ENCODE measurements around the gene RNLS.

RNLS gene

DNA sequence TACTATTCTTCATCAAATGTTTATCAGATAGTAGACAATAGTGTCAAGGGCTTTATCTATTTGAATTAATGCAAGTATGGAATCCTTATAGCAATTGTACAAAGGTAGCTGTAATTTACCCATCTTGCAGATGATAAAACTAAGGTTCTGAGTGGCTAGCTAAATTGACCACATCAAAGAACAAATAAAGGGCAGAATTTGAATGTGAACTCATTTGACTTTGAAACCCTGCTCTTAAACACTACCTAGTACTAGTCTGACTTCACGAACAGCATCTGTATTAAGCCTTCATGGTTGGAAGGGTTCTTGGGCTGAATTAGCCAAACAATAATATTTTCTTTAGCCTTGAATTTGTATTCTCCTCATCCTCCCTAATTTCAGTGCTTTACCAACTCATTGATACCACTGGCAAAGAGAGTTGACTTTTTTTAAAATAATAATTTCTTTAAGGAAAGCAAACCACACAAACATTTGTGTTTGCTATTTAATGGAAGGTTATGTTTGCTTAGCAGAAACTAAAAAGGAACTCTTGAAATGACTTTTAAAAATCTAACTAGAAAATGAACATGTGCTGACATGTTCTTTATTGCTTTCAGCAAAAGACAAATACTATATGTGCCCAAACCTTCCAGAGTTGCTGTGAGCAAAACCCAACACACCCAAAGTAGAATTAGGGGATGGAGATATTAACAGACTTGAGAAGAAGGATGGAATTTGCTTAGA lies 322.6 kb downstream of the RNLS start:
- no peak for DNase-seq (ENCODE audit: low read depth, low spot score)

DNA sequence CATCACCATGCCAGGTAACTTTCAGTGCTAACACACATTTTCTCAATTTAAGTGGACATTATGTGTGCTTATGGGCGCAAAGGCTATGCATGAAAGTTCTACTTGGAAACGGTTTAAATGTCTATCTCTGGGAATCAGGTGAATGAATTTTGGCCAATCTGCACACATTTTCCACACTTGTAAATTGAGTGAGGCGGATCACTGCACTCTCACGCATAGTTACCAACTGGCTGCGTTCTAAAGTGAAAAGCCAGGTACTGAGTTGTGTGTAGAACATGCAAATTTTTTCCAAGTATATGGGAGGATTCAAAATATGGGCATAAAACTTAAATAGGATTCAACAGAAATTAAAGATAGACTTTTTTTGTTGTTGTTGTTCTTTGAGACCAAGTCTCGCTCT lies 323.7 kb downstream of the RNLS start:
- no peak for DNase-seq (ENCODE audit: low read depth, low spot score)

DNA sequence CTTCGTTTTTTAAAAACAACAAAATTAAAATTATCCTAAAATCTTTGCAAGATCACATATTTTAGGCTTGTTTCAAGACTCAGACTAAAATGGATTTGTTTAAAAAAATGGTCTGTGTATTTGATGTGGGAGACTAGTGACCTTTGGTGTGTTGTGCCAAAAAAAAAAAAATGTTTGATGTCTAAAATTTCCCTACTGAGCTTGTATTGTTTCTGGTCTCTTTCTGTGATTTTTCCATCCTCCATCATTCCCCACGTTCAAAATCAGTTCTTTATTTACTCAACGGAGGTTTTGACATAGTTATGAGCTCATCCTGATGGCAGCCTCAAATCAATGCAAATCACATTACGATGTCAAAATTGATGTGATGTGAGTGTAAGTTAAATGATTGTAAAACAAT lies 326.2 kb downstream of the RNLS start:
- DNase-seq (ENCODE audit: low read depth, low spot score) = no peak

DNA sequence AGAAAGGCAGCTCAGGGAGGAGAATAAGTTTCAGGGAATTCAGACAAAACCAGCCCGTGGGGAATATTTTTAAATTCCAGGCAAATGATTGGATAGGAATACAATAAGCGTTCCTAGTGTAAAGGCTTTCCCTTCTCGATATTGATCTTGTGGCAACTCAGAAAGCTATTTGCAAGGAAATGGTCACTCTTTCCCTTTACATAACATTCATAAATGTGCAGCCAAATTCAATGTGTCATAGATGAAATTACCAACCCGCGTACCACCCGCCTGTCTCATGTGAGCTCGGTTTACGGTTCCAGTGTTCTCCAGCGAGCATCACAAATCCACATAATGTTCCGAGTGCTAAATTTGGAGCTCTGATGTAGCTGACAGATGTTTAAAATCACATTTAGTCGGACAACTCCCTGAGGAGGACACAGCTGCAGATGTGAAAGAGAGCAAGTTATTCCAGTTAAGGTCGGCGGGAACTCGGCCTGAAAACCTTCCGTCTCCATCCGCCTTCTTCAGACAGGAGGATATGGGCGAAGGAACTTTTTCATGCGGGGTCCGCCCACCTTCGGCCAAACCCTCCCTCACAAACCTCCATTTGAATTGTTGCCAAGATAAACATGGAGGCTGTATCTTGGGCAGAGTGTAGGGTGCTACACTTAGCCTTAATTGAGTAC lies 327.0 kb downstream of the RNLS start:
- no peak for DNase-seq (ENCODE audit: low read depth, low spot score)

DNA sequence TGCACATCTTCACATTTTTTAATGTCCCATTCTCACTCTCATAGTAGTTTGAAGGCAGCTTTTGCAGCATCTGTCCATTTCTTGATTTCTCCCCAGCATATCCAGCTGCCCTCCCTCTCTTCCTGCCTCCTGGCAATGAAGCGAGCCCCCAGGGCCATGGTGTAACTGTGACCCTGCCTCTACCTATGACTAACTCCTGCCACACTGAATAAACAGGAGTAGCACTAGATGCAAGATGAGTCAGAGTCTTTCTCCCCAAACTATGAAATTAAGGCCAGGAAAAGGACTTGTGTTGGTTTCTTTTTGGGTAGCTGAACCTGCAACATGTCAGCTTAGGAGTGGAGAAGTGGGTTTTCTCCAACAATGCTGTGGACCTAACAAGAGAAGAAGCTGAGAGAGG lies 329.0 kb downstream of the RNLS start:
- no peak for DNase-seq (ENCODE audit: low read depth, low spot score)

DNA sequence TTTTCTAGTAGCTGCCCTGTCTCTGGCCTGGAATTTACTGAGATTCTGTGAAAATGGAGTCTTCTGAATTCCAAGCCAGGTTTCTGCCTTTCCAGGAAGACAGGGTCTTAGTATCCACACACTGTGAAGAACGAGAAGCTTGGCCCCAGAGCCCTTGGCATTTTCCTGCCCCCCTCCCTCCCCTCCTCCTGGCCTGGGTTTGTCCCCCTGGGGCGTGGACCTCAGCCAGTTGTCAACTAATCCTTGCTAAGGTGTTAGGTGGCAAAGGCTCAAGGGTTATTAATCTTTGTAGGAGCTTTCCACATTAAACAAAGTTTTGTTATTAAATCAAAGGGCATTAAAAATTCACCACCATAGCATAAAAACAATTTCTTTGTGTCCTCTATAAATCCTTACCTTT lies 329.5 kb downstream of the RNLS start:
- no peak for DNase-seq (ENCODE audit: low read depth, low spot score)

DNA sequence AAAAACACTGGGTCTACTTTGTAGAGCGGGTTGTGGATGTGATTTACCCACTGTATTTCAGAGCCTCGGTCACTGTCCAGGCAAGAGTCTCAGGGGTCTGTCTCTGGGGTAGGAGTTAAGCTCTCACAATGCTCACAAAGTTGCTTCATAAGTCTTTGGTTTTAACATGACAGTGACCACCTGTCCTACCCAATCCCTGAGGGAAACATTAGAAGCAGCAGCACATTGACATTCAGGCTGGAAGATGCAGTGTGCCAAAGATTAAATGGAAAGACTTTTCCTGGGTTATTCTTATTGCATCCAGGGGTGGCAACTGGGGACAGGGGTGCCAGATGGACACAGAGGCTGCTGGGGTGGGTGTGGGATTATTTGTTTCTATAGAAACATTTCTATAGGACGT lies 330.0 kb downstream of the RNLS start:
- no peak for DNase-seq (ENCODE audit: low read depth, low spot score)

DNA sequence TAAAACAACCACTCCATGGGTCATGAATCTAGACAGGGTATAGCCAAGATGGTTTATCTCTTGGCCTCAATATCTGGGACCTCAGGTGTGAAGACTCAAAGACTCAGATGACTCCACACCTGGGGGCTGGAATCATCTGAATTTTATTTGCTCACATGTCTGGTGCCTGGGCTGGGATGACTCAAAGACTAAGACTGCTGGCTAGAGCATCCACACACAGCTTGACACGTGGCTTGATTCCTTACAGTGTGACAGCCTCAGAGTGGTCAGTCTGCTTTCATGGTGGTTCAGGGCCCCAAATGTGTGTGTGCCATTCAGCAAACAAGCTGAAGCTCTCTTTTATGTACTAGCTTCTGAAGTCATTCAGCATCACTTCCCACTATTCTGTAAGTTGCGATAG lies 333.7 kb downstream of the RNLS start:
- DNase-seq (ENCODE audit: low read depth, low spot score) = no peak

DNA sequence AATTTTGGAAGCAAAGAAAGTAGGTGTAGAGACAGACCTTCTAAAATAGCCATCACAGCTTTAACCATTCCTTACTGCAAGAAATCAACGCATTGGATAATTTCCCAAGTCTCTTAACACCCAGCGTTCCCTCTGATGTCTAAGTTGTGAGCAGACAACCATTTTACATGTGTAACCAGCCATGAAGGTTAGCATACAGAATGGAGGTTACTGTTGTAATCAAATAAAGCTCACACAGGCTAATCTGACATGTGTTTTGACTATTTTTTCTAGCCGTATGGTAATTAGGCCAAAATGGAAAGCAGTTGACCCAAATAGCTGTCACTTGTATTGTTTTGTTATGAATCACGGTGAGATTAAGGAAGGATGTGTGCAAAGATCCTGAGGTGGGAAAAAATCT lies 336.4 kb downstream of the RNLS start:
- DNase-seq (ENCODE audit: low read depth, low spot score) = no peak

DNA sequence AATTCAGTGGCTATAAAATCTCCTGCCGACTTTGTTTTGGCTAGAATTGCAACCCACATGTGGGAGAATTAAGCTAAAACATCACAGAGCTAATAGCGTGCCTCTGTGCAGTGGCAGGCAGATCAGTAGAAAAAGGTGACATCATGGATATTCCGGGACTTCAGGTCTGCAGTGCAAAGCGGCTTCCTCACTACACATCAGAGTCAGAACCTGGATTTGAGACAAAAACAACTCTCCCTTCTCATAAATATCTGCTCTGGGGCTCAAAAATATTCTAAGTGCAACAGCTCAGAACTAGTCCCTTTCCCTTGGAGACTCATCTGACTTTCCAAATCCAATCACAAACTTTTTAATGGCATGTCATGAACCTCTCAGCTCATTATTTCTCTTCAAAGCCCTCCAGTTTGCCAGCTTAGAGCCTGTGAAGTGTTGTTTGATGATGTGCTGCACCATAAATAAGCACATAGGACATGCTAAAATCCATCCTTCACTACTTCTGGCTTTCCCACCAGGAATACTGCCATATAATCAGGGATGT lies 337.1 kb downstream of the RNLS start:
- no peak for DNase-seq (ENCODE audit: low read depth, low spot score)

DNA sequence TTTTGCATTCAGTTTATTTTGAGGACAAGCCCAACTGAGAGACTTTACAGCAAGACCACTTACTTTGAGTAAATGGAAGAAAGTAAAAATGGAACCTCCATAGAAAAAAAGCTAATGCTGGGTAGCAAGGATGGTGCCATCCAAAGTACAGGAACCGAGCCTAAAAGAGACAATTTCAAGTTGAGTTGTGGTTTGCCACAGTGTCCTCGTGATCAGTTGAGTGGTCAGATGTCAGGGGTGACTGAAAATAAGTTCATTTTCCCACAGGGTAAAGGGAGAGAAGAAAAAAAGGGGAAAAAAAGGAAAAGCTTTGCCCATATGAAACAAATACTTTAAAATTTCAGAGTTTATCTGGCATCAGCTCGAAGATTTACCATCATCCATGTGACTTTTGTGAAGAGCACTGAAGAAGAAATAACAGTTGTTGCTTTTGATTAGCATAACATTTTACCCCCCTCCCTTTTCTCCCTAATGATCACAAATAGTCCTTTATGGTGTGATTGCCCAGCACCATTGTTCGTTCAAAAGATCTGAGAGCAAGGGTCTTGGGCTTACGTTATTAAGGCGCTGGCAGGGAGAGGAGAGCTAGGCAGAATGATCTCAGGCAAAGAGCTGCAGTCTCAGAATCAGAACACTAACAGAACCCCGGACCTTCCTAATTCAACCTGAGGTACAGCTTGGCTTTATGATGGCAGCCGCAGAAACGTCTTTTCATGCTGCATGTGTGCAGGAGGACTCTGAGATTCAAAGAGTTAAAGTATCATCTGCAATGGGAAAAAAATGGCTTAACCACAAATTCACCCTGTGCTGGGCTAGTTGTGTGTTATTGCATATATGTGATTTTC lies 338.1 kb downstream of the RNLS start:
- no peak for DNase-seq (ENCODE audit: low read depth, low spot score)

DNA sequence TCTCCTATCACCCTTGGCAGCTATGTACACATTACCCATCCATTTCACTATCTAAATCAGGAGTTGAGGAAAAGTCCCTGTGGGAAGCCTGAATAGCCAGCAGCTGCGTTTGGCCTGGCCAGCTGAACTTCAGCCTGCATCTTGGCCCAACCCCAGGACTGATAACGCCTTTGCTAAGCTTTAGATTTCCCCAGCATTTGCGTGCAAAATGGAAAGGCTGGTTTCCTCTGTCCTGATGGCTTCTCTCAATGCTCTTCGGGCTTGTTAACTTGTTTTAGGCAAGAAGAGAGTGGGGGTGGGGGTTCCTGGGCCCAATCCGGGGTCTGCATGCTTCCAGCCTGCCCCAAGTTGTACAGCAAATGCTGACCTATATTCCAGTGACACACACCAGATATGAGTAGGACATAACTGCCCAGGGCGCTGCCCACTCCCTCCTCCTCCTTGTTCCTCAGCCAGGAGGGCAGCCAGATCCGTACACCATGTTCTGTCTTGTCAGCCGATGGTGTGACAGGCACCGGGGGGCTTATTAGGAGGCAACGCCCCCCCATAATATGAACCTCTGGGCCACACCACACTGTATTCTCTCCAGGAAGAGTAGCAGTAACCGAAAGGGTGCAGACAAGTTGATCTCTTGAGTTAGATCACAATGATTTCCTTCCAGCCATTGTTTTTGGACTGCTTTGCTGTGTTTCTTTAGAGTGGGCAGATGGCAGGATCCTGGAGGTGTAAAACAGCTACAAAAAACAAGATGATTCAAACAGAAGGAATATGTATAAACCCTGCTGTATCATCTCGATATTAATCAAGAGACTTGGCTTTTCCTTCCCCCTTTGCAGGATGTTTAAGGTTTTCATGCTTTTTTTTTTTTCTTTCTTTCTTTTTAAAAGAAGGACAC lies 339.0 kb downstream of the RNLS start:
- DNase-seq (ENCODE audit: low read depth, low spot score) = no peak

DNA sequence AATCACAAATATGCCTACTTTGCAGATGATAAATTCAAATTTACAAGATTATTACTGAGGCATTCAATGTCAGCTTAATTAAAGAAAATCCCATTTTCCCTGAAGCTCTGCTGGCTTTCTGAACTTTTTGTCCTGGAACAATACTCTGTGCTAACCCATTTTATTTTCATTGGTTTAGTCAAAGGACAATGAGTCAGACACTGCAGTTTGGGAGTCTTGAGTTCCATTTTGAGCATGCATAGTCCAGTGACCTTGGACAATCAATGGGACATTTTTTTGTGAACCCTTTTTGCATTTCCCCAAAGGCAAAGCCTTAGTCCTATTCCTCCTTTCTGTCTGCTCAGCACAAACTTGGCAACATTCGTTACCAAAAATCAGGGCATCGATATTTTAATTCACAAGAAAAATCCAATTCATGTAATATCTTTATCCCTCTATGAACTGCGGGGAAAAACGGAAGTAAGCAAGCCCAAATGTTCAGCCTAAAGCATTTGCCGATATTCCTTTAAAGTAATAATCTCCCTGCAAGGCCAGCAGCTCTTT lies 339.8 kb downstream of the RNLS start:
- DNase-seq (ENCODE audit: low read depth, low spot score) = no peak

DNA sequence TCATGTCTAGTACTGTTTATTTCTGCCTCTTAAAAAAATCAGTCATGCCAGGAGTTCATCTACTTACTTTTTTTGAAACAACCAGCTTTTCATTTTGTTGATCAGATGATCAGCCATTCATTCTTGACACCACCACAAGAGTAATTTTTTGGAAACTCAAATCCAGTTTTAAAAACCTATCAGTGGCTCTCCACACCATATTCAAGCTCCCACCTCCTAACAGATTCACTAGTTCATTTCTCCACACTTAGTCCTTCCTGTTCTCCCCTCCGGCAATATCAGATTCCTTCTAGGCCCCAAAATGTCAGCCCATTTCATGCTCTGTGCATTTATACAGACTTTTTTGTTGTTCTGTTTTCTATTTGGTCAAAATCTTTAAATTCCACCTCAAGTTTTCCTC lies 341.6 kb downstream of the RNLS start:
- no peak for DNase-seq (ENCODE audit: low read depth, low spot score)

DNA sequence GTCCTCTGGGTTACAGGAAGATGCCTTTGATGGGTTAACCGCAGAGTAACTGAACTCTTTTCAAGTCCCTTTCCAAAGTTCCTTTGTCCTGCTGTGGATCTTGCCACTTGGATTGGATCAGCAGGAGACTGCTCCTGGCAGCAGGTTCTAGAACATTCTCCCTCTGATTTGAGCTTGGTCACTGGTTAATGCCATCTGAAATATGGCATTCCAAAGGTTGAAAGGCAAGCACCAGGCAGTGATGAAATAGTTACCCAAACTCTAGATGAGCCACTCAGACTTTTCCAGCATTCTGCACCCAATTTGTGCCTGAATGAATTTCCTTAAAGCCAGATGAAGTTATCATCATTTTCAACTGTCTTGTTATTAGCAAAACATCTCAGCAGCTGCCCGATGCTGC lies 343.9 kb downstream of the RNLS start:
- no peak for DNase-seq (ENCODE audit: low read depth, low spot score)

DNA sequence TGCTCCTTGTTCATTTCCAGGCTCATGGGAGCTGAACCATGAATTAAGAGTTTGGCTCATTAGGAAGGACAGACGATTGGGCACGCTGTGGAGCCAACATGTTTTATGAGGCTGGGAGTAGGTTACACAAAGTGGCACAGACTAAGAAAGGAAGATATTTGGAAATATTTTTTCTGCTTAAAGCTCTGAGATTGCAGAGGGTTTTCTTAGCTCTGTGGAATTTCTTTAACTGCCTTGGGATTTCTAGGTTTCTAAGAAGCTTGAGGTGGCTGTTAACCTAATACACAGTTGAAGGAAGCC lies 344.6 kb downstream of the RNLS start:
- DNase-seq (ENCODE audit: low read depth, low spot score) = no peak

DNA sequence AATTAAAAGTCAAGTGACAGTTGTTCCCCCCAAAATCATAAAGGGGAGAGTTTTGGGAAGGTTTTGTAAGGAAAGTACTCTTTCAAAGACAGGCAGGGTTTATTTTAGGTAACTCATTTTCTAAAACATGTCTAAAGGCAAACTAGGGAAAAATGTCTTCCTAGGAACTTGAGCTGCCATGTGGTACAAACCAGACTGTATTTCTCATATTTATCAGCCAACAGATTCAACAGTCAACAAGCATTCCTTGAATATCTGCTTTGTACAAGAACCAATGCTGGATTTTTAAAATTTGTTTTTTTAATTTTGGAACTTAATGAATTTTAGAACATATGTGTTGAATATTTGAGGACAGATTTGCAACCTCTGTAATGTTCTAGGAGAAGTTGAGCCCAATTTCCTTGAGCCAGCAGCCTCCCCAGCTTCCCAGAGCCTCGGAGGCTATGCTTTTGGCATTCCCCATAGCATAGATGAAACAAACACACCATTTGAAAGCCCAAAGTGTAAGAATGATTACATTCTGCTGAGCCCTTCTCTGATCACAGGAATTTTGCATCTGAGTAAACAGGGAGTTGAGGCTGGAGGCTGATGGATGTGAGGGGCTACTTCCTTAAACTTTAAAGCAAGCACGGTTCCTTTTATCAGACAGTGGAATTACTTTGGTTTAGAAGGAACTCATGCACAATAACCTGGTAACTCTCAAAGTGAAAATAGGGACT lies 345.1 kb downstream of the RNLS start:
- no peak for DNase-seq (ENCODE audit: low read depth, low spot score)

DNA sequence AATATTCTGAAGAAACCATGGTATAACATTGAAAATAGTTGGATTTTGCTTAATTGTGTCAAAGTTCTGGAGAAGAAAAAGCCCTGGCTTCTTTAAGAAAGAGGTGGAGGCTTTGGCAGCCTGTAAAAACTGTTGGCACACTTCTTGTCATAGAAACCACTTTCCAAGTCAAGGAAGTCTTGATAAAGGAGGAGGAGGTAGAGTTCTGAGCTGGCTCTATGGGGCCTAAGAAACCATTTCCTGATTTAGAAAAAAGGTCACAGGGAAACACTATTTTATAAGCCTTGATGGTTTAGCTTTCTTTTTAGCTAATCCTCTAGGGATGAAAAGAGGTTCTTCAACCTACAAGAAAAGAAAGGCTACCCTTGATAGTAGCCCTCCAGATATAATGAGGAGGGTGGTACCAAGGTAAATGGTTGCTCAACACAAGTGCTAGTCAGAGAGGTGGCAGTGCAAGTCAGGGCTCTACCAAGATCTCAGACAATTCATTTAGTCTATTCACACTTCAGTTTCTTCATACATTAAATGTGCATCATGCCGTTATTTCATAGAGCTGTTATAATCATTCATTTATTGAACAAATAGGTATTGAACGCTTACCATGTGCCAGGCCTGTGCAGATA lies 346.9 kb downstream of the RNLS start:
- DNase-seq (ENCODE audit: low read depth, low spot score) = no peak

DNA sequence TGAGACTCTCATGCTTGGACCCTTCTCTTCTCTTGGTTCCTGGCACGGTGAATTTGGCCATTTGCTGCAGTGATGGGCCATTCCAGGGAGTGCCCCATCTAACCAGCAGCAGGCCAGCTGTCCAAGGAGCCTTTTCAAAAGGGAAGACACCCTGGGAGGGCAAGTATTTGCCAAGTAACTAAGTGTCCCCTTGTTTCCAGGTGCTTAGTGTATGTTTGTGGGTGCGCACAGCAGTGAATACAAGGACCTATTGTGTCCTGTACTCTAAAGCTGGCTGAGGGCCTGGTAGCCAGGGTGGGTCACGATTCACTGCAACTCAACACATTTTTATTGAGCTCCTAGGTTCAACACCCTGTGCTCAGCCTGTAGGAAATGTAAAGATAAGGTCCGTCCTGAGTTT lies 348.8 kb downstream of the RNLS start:
- DNase-seq (ENCODE audit: low read depth, low spot score) = no peak

DNA sequence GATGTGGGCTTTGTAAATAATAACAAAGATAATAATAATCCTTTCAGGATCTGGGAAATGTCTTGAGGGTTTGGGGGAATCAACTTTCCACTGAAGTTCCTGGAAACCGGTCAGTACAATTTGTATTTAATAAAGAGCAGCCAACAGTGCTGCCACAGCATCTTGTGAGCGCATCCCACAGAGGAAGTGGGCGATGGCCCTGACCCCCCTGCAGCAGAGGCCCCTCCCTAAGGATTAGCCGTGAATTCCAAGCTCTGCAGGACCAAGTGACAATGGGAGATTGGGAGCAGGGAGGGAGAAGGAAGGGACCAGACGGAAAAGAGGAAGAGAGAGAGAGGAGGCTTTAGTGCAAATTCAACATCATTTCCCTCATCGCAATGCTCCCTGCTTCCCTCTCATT lies 349.2 kb downstream of the RNLS start:
- DNase-seq (ENCODE audit: low read depth, low spot score) = no peak
